ENCODE results near the gene MAN1C1. TPM values are rescaled to one million over a fixed set of nuclear protein-coding genes. Genes with fewer than 3 reads are reported as not detected.

The MAN1C1 gene
- total RNA-seq, 1 experiment from 2014 or later: 16.8 TPM

GRCh38 chr1:25590096-25590824 is 26.3 kb upstream of the MAN1C1 start (continued):
- TF ChIP-seq ZNF512 (CRISPR knock-in tag; IDR thresholded peaks at IDR 0.05; ENCODE audit: borderline replicate concordance): no peak
- TF ChIP-seq GTF2I (CRISPR knock-in tag; conservative IDR thresholded peaks at IDR 0.05): no peak
- TF ChIP-seq GRHL2 (CRISPR knock-in tag; IDR thresholded peaks at IDR 0.05; ENCODE audit: insufficient replicate concordance, severe bottlenecking): no peak
- TF ChIP-seq ZNF219 (CRISPR knock-in tag; IDR thresholded peaks at IDR 0.05; ENCODE audit: borderline replicate concordance): no peak
- TF ChIP-seq FOXP1 (CRISPR knock-in tag; IDR thresholded peaks at IDR 0.05; ENCODE audit: borderline replicate concordance): no peak
- TF ChIP-seq JUN (CRISPR knock-in tag; IDR thresholded peaks at IDR 0.05): no peak
- no peak for TF ChIP-seq ERG (CRISPR knock-in tag; IDR thresholded peaks at IDR 0.05)

- Mint-ChIP-seq H3K4me1 (peaks cover 9% of the 10 kb centered on the region), H3K27me3 (ENCODE audit: low read depth) (no peaks in the 10 kb centered on the region), H3K9me3 (peaks cover 4% of the 10 kb centered on the region), H3K36me3 (peaks cover 4% of the 10 kb centered on the region), H3K4me3 (no peak overlapping the region), H3K27ac (no peak overlapping the region)
- TF ChIP-seq TEAD4 (CRISPR knock-in tag; IDR thresholded peaks at IDR 0.05) (no peak), ZNF425 (CRISPR knock-in tag; conservative IDR thresholded peaks at IDR 0.05) (no peak)
- ChIA-PET CTCF (no interaction called here), POLR2A (no interaction called here)
- no peak for ATAC-seq
- DNase-seq (ENCODE audit: low spot score): no peak
Observed at GRCh38 chr1:25593861-25594260, 22.7 kb upstream of the MAN1C1 start.

- no peaks in the 10 kb centered on the region for H3K27me3 Mint-ChIP-seq (ENCODE audit: low read depth)
- no peak for ATAC-seq
- POLR2A ChIA-PET: no interaction called here
- TF ChIP-seq OVOL2 (CRISPR knock-in tag; IDR thresholded peaks at IDR 0.05; ENCODE audit: borderline replicate concordance): no peak
- no peak for TF ChIP-seq MLX (CRISPR knock-in tag; IDR thresholded peaks at IDR 0.05)
- no peak for TF ChIP-seq PRRX2 (CRISPR knock-in tag; IDR thresholded peaks at IDR 0.05)
- TF ChIP-seq ATF6 (CRISPR knock-in tag; IDR thresholded peaks at IDR 0.05): no peak
- no peak for TF ChIP-seq CTCF (IDR thresholded peaks at IDR 0.05)
- TF ChIP-seq NFATC4 (CRISPR knock-in tag; IDR thresholded peaks at IDR 0.05): no peak
- TF ChIP-seq ZNF512 (CRISPR knock-in tag; IDR thresholded peaks at IDR 0.05; ENCODE audit: borderline replicate concordance): no peak
- no peak for TF ChIP-seq CBFB (CRISPR knock-in tag; IDR thresholded peaks at IDR 0.05; ENCODE audit: low read depth)
- TF ChIP-seq EMX1 (CRISPR knock-in tag; IDR thresholded peaks at IDR 0.05): no peak
- TF ChIP-seq ZBTB43 (CRISPR knock-in tag; IDR thresholded peaks at IDR 0.05): no peak
- no peak for TF ChIP-seq IRF1 (CRISPR knock-in tag; IDR thresholded peaks at IDR 0.05)
- peaks cover 4% of the 10 kb centered on the region for H3K4me1 Mint-ChIP-seq
- CTCF ChIA-PET: interaction anchor here (0.6 kb wide), 1 partner anchor 205 kb away, joined by 3 read pairs; the partner anchor contains the start of gene SELENON
- H3K27ac Mint-ChIP-seq: no peak overlapping the region
- DNase-seq (ENCODE audit: low spot score): no peak
- H3K4me3 Mint-ChIP-seq: no peak overlapping the region
- peaks cover 14% of the 10 kb centered on the region for H3K9me3 Mint-ChIP-seq
- H3K36me3 Mint-ChIP-seq: peaks cover 7% of the 10 kb centered on the region; the same call in 1 of the 2 replicates
Observed at GRCh38 chr1:25594971-25595370, 21.6 kb upstream of the MAN1C1 start.

All from WTC11 (cell line).